ENCODE data around the gene OOSP4A.
"Not testable (repeated sequence)": the region's sequence is repeated elsewhere in the genome, so short reads cannot be mapped to it uniquely, and the experiment has no call there.

Gene OOSP4A

GRCh38 chr11:59981106-59981770 lies 17.4 kb downstream of the OOSP4A start:
- DNase-seq, result no peak

- not testable (repeated sequence) for DNase-seq
Measured at GRCh38 chr11:59982037-59982436, 18.2 kb downstream of the OOSP4A start.

GRCh38 chr11:59983212-59983611 lies 19.4 kb downstream of the OOSP4A start:
- no peak for DNase-seq

GRCh38 chr11:59984368-59984767 lies 20.5 kb downstream of the OOSP4A start:
- no peak for DNase-seq

GRCh38 chr11:59990421-59990820 lies 26.6 kb downstream of the OOSP4A start:
- no peak for DNase-seq

- DNase-seq, result no peak
Measured at GRCh38 chr11:59992425-59992824, 28.6 kb downstream of the OOSP4A start.

- DNase-seq, result no peak
Measured at GRCh38 chr11:59997800-59998199, 34.0 kb downstream of the OOSP4A start.

GRCh38 chr11:59999691-60000090 lies 35.9 kb downstream of the OOSP4A start:
- no peak for DNase-seq

- DNase-seq, result no peak
Measured at GRCh38 chr11:60003729-60004128, 39.9 kb downstream of the OOSP4A start.

GRCh38 chr11:60005360-60005759 lies 41.5 kb downstream of the OOSP4A start:
- no peak for DNase-seq

GRCh38 chr11:60016881-60017280 lies 53.0 kb downstream of the OOSP4A start, which contains the start of gene OOSP4B:
Gene OOSP4B (plus strand): TSS chr11:60017181.
- DNase-seq, result no peak

- no peak for DNase-seq
Measured at GRCh38 chr11:60018058-60018457, 54.2 kb downstream of the OOSP4A start.

Data from stimulated activated naive CD4-positive, alpha-beta T cell treated with Interleukin-2 at 50 U/mL for 16 hours (primary cell).